Natural killer cell (primary cell): ENCODE data around the gene CCDC27. TPM values are rescaled to one million over a fixed set of nuclear protein-coding genes. Genes with fewer than 3 reads are reported as not detected.

Experiments used
- ATAC-seq, 3 donors: fragments of 150-1000 bp in 2 of 3; fragments of 200-7000 bp in 1 of 3; cut with Tn5 transposase; 1 replicate in 1 of 3; 2 replicates in 2 of 3; pipeline ENCODE4 v1.10.0; 2021; ENCODE audit warnings: mild to moderate bottlenecking in 2 of 3, moderate library complexity in 2 of 3
- DNase-seq, 2 donors: peaks; one replicate each; pipeline versions ENCODE4 v3.0.0 to v3.0.0-alpha.2; 2013 to 2021; ENCODE audit warnings: mixed read lengths in 1 of 2
- H3K27ac ChIP-seq: one replicate; pipeline ENCODE4 v1.5.1; 2013; ENCODE audit warnings: mild to moderate bottlenecking, low read length
- H3K27me3 ChIP-seq: one replicate; pipeline ENCODE4 v1.6.1; 2013; ENCODE audit warnings: low read length; ENCODE audit not compliant: control insufficient read depth, insufficient read depth
- H3K36me3 ChIP-seq: one replicate; pipeline ENCODE4 v1.6.1; 2013; ENCODE audit warnings: low read length; ENCODE audit not compliant: control insufficient read depth, insufficient read depth
- H3K4me1 ChIP-seq: one replicate; pipeline ENCODE4 v1.6.1; 2013; ENCODE audit warnings: low read length; ENCODE audit not compliant: control insufficient read depth, insufficient read depth
- H3K4me3 ChIP-seq: one replicate; pipeline ENCODE4 v1.5.1; 2013; ENCODE audit warnings: low read length
- H3K9me3 ChIP-seq: one replicate; pipeline ENCODE4 v1.6.1; 2013; ENCODE audit warnings: low read length; ENCODE audit not compliant: control insufficient read depth, insufficient read depth
- H3K27ac Mint-ChIP-seq, 2 donors: one replicate each; pipeline ENCODE4 v1.8.0; 2022; ENCODE audit warnings: mild to moderate bottlenecking in 2 of 2, mixed read lengths in 2 of 2, moderate library complexity in 1 of 2
- H3K27me3 Mint-ChIP-seq, 2 donors: one replicate each; pipeline ENCODE4 v1.8.0; 2022; ENCODE audit warnings: low read depth in 2 of 2, mixed read lengths in 2 of 2
- H3K36me3 Mint-ChIP-seq: one replicate; pipeline ENCODE4 v1.8.0; 2022; ENCODE audit warnings: mixed read lengths
- H3K4me1 Mint-ChIP-seq, 2 donors: one replicate each; pipeline ENCODE4 v1.8.0; 2022; ENCODE audit warnings: mixed read lengths in 2 of 2
- H3K4me3 Mint-ChIP-seq: one replicate; pipeline ENCODE4 v1.8.0; 2022; ENCODE audit warnings: mild to moderate bottlenecking, moderate library complexity, mixed read lengths
- H3K9me3 Mint-ChIP-seq, 2 donors: one replicate each; pipeline ENCODE4 v1.8.0; 2022; ENCODE audit warnings: mixed read lengths in 2 of 2
- CTCF ChIP-seq: fragments of 200-600 bp; IDR thresholded peaks from one replicate; pipeline ENCODE4 v1.8.0; 2022; ENCODE audit warnings: antibody characterized with exemption
- WGBS: methylation state at CpG from one replicate; pipeline ENCODE4 v1.1.7; 2013; ENCODE audit warnings: missing lambda C conversion rate; ENCODE audit not compliant: insufficient coverage; 5-methylcytosine and 5-hydroxymethylcytosine counted together
- intact Hi-C: fragments of 100-400 bp; cut with micrococcal nuclease; formaldehyde crosslinking; loops from one replicate; pipeline ENCODE4 v1.14.2; 2022
- total RNA-seq, 4 donors: library from RNA; stranded (reverse); fragments of 120-200 nt in 1 of 4; gene quantifications; one replicate each; pipeline versions ENCODE4 v1.2.3 to v1.2.4, GENCODE V29; 2013 to 2022

Gene CCDC27
- total RNA-seq, 3 donors from 2014 or later (not counting 1 experiment from before 2014, with no cell fraction given), result not detected

GRCh38 chr1:3735027-3735681, 17.1 kb upstream of the CCDC27 start:
- no peak for ATAC-seq
- H3K27ac Mint-ChIP-seq, result no peak overlapping the region
- H3K9me3 Mint-ChIP-seq, result no peaks in the 10 kb centered on the region
- Histone ChIP-seq H3K4me1 (no peaks in the 10 kb centered on the region), H3K9me3 (no peaks in the 10 kb centered on the region), H3K4me3 (no peak overlapping the region), H3K27me3 (no peaks in the 10 kb centered on the region), H3K36me3 (peaks cover 15% of the 10 kb centered on the region), H3K27ac (no peak overlapping the region)
- no peaks in the 10 kb centered on the region for H3K4me1 Mint-ChIP-seq
- no peak overlapping the region for H3K4me3 Mint-ChIP-seq
- TF ChIP-seq CTCF, result no peak
- no peak for DNase-seq
- intact Hi-C loops, result no loop called here
- WGBS, result 96% methylated on average over 12 of the region's 12 CpGs
- no peaks in the 10 kb centered on the region for H3K36me3 Mint-ChIP-seq
- no peaks in the 10 kb centered on the region for H3K27me3 Mint-ChIP-seq

GRCh38 chr1:3735688-3736087, 16.6 kb upstream of the CCDC27 start:
- no peak for TF ChIP-seq CTCF
- Mint-ChIP-seq H3K4me1 (no peaks in the 10 kb centered on the region), H3K27me3 (no peaks in the 10 kb centered on the region), H3K4me3 (no peak overlapping the region), H3K27ac (no peak overlapping the region), H3K9me3 (no peaks in the 10 kb centered on the region), H3K36me3 (no peaks in the 10 kb centered on the region)
- Histone ChIP-seq H3K4me3 (no peak overlapping the region), H3K27ac (no peak overlapping the region), H3K27me3 (no peaks in the 10 kb centered on the region), H3K4me1 (no peaks in the 10 kb centered on the region), H3K36me3 (peaks cover 15% of the 10 kb centered on the region), H3K9me3 (no peaks in the 10 kb centered on the region)
- intact Hi-C loops, result no loop called here
- 95% methylated on average over 13 of the region's 13 CpGs for WGBS
- DNase-seq, result no peak
- no peak for ATAC-seq

DNA sequence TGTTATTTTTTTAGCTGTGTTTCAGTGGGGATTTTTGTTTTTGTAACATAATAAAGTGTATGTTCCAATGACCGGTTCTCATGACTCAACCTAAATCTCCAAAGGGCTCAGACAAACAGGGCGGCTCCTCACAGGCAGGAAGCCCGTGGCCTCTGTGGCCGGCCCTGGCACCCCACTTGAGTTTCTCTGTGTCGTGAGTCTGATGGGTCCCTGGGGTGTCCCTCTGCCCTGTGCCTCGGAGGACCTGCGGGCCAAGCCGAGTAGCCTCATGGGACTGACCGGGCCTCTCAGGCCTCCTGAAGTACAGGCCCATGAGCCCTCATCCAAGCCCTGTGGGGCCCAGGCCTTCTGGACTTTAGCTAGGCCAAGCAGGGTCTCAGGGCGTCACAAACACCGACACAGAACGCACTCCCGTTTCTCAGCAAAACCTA, 16.1 kb upstream of the CCDC27 start:
- no peaks in the 10 kb centered on the region for H3K27me3 ChIP-seq
- 90% methylated on average over 13 of the region's 13 CpGs for WGBS
- Mint-ChIP-seq H3K9me3 (no peaks in the 10 kb centered on the region), H3K27me3 (no peaks in the 10 kb centered on the region), H3K27ac (no peak overlapping the region), H3K4me1 (no peaks in the 10 kb centered on the region), H3K36me3 (no peaks in the 10 kb centered on the region), H3K4me3 (no peak overlapping the region)
- intact Hi-C loops, result no loop called here
- H3K27ac ChIP-seq, result no peak overlapping the region
- DNase-seq, result no peak
- no peaks in the 10 kb centered on the region for H3K9me3 ChIP-seq
- no peaks in the 10 kb centered on the region for H3K4me1 ChIP-seq
- H3K4me3 ChIP-seq, result no peak overlapping the region
- TF ChIP-seq CTCF, result no peak
- peaks cover 15% of the 10 kb centered on the region for H3K36me3 ChIP-seq
- no peak for ATAC-seq

GRCh38 chr1:3736708-3737107, 15.5 kb upstream of the CCDC27 start:
- no peaks in the 10 kb centered on the region for H3K4me1 ChIP-seq
- no peak for DNase-seq

More at GRCh38 chr1:3736708-3737107, 15.5 kb upstream of the CCDC27 start:
- Histone ChIP-seq H3K27ac (no peak overlapping the region), H3K36me3 (peaks cover 15% of the 10 kb centered on the region), H3K4me3 (no peak overlapping the region), H3K27me3 (no peaks in the 10 kb centered on the region), H3K9me3 (no peaks in the 10 kb centered on the region)
- 92% methylated on average over 14 of the region's 14 CpGs for WGBS
- intact Hi-C loops, result no loop called here
- Mint-ChIP-seq H3K4me3 (no peak overlapping the region), H3K27ac (no peak overlapping the region), H3K27me3 (no peaks in the 10 kb centered on the region), H3K36me3 (no peaks in the 10 kb centered on the region), H3K9me3 (no peaks in the 10 kb centered on the region), H3K4me1 (no peaks in the 10 kb centered on the region)
- ATAC-seq, result no peak
- TF ChIP-seq CTCF, result no peak
